ENCODE results near the gene AGTRAP. TPM values are rescaled to one million over a fixed set of nuclear protein-coding genes. Genes with fewer than 3 reads are reported as not detected.

AGTRAP gene
- total and polyA plus RNA-seq, 9 of the 15 experiments (the other 6 are each of a cell fraction or from before 2014, with no cell fraction given), result 26.8 to 105 (median 57.5) TPM

DNA sequence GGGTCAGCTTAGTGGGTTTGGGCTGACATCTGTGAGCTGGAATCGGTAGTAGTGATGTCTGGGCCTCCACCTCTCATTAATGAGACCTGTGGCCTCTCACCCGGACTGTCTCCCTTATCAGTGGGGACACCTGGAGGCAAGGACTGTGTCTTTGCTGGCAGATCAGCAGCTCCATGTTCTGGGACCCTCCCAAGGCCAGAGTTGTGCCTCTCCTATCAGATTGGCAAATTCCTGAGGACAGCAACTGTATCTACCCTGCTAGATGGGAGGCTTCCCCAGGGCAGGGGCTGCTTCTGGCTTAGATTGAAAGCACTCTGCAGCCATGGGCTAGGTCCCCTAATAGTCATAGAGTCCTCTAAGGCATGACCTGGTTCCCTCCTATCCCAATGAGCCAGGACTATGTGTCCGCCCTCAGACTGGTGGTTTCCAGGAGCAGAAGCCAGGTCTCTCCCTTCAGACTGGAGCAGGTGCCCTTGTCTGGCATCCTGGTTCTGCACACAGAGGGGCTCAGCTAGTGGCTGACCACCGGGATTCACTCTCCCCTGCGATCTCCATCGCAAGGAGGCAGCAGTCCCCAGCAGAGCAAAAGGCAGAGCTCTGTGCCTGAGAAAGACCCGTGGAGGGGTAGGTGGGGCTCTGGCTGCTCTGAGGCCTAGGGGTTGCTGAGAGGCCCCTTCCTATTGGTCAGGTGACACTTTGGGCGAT lies 38.6 kb upstream of the AGTRAP start (continued):
- TF ChIP-seq, protein P1, sequence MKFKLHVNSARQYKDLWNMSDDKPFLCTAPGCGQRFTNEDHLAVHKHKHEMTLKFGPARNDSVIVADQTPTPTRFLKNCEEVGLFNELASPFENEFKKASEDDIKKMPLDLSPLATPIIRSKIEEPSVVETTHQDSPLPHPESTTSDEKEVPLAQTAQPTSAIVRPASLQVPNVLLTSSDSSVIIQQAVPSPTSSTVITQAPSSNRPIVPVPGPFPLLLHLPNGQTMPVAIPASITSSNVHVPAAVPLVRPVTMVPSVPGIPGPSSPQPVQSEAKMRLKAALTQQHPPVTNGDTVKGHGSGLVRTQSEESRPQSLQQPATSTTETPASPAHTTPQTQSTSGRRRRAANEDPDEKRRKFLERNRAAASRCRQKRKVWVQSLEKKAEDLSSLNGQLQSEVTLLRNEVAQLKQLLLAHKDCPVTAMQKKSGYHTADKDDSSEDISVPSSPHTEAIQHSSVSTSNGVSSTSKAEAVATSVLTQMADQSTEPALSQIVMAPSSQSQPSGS (CRISPR knock-in tag; IDR thresholded peaks at IDR 0.05), result no peak
- TF ChIP-seq MEIS2 (IDR thresholded peaks at IDR 0.05; ENCODE audit: partially characterized antibody) (peak; percentile 37), ZNF3 (CRISPR knock-in tag; IDR thresholded peaks at IDR 0.05) (no peak), NR2C1 (IDR thresholded peaks at IDR 0.05) (peak; percentile 22; the same call in 1 of the 2 replicates), NR2C1 (tag; IDR thresholded peaks at IDR 0.05) (no peak), MYNN (IDR thresholded peaks at IDR 0.05) (no peak), MYNN (CRISPR knock-in tag; IDR thresholded peaks at IDR 0.05) (no peak), DPF2 (IDR thresholded peaks at IDR 0.05) (peak; percentile 83), SMAD4 (CRISPR knock-in tag; conservative IDR thresholded peaks at IDR 0.05) (no peak), ZFP1 (CRISPR knock-in tag; IDR thresholded peaks at IDR 0.05) (no peak), FOXM1 (IDR thresholded peaks at IDR 0.05; ENCODE audit: low read depth) (0 out of 2 replicates have a peak, but pooled peaks have one; percentile 10), FOXM1 (CRISPR knock-in tag; IDR thresholded peaks at IDR 0.05; ENCODE audit: low read depth) (no peak), IRF2 (CRISPR knock-in tag; IDR thresholded peaks at IDR 0.05) (no peak), BRF1 (IDR thresholded peaks at IDR 0.05; ENCODE audit: borderline replicate concordance, extremely low read depth, insufficient read length) (no peak), ETV1 (tag; conservative IDR thresholded peaks at IDR 0.05; ENCODE audit: low read depth) (no peak), ZNF217 (CRISPR knock-in tag; IDR thresholded peaks at IDR 0.05) (no peak), MBD2 (IDR thresholded peaks at IDR 0.05; ENCODE audit: borderline replicate concordance, low read depth) (no peak), ZNF707 (CRISPR knock-in tag; conservative IDR thresholded peaks at IDR 0.05) (no peak), HDAC1 (IDR thresholded peaks at IDR 0.05) (no peak), BRCA1 (IDR thresholded peaks at IDR 0.05) (no peak), BRCA1 (CRISPR knock-in tag; IDR thresholded peaks at IDR 0.05) (no peak), SIRT6 (IDR thresholded peaks at IDR 0.05; ENCODE audit: low read depth, low read length) (no peak)
- TF ChIP-seq, protein P2, sequence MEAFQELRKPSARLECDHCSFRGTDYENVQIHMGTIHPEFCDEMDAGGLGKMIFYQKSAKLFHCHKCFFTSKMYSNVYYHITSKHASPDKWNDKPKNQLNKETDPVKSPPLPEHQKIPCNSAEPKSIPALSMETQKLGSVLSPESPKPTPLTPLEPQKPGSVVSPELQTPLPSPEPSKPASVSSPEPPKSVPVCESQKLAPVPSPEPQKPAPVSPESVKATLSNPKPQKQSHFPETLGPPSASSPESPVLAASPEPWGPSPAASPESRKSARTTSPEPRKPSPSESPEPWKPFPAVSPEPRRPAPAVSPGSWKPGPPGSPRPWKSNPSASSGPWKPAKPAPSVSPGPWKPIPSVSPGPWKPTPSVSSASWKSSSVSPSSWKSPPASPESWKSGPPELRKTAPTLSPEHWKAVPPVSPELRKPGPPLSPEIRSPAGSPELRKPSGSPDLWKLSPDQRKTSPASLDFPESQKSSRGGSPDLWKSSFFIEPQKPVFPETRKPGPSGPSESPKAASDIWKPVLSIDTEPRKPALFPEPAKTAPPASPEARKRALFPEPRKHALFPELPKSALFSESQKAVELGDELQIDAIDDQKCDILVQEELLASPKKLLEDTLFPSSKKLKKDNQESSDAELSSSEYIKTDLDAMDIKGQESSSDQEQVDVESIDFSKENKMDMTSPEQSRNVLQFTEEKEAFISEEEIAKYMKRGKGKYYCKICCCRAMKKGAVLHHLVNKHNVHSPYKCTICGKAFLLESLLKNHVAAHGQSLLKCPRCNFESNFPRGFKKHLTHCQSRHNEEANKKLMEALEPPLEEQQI (IDR thresholded peaks at IDR 0.05), result no peak
- TF ChIP-seq, protein P3, sequence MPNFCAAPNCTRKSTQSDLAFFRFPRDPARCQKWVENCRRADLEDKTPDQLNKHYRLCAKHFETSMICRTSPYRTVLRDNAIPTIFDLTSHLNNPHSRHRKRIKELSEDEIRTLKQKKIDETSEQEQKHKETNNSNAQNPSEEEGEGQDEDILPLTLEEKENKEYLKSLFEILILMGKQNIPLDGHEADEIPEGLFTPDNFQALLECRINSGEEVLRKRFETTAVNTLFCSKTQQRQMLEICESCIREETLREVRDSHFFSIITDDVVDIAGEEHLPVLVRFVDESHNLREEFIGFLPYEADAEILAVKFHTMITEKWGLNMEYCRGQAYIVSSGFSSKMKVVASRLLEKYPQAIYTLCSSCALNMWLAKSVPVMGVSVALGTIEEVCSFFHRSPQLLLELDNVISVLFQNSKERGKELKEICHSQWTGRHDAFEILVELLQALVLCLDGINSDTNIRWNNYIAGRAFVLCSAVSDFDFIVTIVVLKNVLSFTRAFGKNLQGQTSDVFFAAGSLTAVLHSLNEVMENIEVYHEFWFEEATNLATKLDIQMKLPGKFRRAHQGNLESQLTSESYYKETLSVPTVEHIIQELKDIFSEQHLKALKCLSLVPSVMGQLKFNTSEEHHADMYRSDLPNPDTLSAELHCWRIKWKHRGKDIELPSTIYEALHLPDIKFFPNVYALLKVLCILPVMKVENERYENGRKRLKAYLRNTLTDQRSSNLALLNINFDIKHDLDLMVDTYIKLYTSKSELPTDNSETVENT (CRISPR knock-in tag; IDR thresholded peaks at IDR 0.05), result no peak
- TF ChIP-seq, protein P4, sequence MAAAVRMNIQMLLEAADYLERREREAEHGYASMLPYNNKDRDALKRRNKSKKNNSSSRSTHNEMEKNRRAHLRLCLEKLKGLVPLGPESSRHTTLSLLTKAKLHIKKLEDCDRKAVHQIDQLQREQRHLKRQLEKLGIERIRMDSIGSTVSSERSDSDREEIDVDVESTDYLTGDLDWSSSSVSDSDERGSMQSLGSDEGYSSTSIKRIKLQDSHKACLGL (CRISPR knock-in tag; IDR thresholded peaks at IDR 0.05; ENCODE audit: borderline replicate concordance, poor library complexity, severe bottlenecking), result no peak
